Smooth muscle cell (in vitro differentiated cells): Measurements from ENCODE around the gene HRH2. TPM values are rescaled to one million over a fixed set of nuclear protein-coding genes. Genes with fewer than 3 reads are reported as not detected.
"Not testable (repeated sequence)": the region's sequence is repeated elsewhere in the genome, so short reads cannot be mapped to it uniquely, and the experiment has no call there.

ENCODE experiments used
- DNase-seq: peaks from one replicate; lab custom pipeline; 2025; ENCODE audit not compliant: unreplicated experiment; lab: John Stamatoyannopoulos, UW
- H2AFZ ChIP-seq: fragments of 200-600 bp; sonication (generic); 2 replicates; pipeline ENCODE4 v1.6.0; 2016; ENCODE audit warnings: antibody characterized with exemption, low read depth, mild to moderate bottlenecking
- H3F3A ChIP-seq: fragments of 200-600 bp; sonication (generic); 2 replicates; pipeline ENCODE4 v1.6.0; 2017; ENCODE audit warnings: antibody characterized with exemption, low read depth
- H3K27ac ChIP-seq: fragments of 200-600 bp; sonication (generic); 2 replicates; pipeline ENCODE4 v1.5.1; 2016; ENCODE audit warnings: low read depth, mild to moderate bottlenecking
- H3K27me3 ChIP-seq: fragments of 200-600 bp; sonication (generic); 2 replicates; pipeline ENCODE4 v1.6.1; 2016; ENCODE audit warnings: low read depth, mild to moderate bottlenecking
- H3K36me3 ChIP-seq: fragments of 200-600 bp; sonication (generic); 2 replicates; pipeline ENCODE4 v1.5.1; 2016; ENCODE audit warnings: low read depth
- H3K4me1 ChIP-seq: fragments of 200-600 bp; sonication (generic); 2 replicates; pipeline ENCODE4 v1.5.1; 2016; ENCODE audit warnings: low read depth
- H3K4me2 ChIP-seq: fragments of 200-600 bp; sonication (generic); 2 replicates; pipeline ENCODE4 v1.6.0; 2016; ENCODE audit warnings: mild to moderate bottlenecking
- H3K4me3 ChIP-seq: fragments of 200-600 bp; sonication (generic); 2 replicates; pipeline ENCODE4 v1.5.1; 2016; ENCODE audit warnings: mild to moderate bottlenecking
- H3K79me2 ChIP-seq: fragments of 200-600 bp; sonication (generic); 2 replicates; pipeline ENCODE4 v1.6.0; 2016; ENCODE audit warnings: low read depth, mild to moderate bottlenecking
- H3K9ac ChIP-seq: fragments of 200-600 bp; sonication (generic); 2 replicates; pipeline ENCODE4 v1.6.0; 2016; ENCODE audit warnings: low read depth
- H3K9me3 ChIP-seq: fragments of 200-600 bp; sonication (generic); replicated peaks from 2 replicates; pipeline ENCODE4 v1.5.1; 2016; ENCODE audit warnings: low read depth
- H4K20me1 ChIP-seq: fragments of 200-600 bp; sonication (generic); 2 replicates; pipeline ENCODE4 v1.6.0; 2016; ENCODE audit warnings: low read depth
- WGBS: methylation state at CpG from one replicate; pipeline ENCODE4 v1.1.7; 2016; ENCODE audit warnings: low lambda C conversion rate; 5-methylcytosine and 5-hydroxymethylcytosine counted together
- polyA plus RNA-seq: library from polyadenylated mRNA; unstranded; fragments of >200 nt; fragmentation: Nextera tagmentation; extraction: Ambion mirVana; gene quantifications from 2 replicates; pipeline ENCODE4 v1.2.1, GENCODE V29; 2016
- total RNA-seq: library from RNA; depleted of rRNA; stranded (reverse); fragments of >200 nt; gene quantifications from 2 replicates; pipeline ENCODE4 v1.2.3, GENCODE V29; 2014
- TF ChIP-seq, protein P1 (sequence below): fragments of 200-600 bp; sonication (generic); IDR thresholded peaks from 2 replicates; pipeline ENCODE4 v1.5.1; 2017; ENCODE audit warnings: borderline replicate concordance, mild to moderate bottlenecking, antibody characterized with exemption; ENCODE audit not compliant: insufficient read depth, poor library complexity, severe bottlenecking

Gene HRH2
- total and polyA plus RNA-seq, 2 experiments from 2014 or later, result 0.57 to 0.63 TPM

DNA sequence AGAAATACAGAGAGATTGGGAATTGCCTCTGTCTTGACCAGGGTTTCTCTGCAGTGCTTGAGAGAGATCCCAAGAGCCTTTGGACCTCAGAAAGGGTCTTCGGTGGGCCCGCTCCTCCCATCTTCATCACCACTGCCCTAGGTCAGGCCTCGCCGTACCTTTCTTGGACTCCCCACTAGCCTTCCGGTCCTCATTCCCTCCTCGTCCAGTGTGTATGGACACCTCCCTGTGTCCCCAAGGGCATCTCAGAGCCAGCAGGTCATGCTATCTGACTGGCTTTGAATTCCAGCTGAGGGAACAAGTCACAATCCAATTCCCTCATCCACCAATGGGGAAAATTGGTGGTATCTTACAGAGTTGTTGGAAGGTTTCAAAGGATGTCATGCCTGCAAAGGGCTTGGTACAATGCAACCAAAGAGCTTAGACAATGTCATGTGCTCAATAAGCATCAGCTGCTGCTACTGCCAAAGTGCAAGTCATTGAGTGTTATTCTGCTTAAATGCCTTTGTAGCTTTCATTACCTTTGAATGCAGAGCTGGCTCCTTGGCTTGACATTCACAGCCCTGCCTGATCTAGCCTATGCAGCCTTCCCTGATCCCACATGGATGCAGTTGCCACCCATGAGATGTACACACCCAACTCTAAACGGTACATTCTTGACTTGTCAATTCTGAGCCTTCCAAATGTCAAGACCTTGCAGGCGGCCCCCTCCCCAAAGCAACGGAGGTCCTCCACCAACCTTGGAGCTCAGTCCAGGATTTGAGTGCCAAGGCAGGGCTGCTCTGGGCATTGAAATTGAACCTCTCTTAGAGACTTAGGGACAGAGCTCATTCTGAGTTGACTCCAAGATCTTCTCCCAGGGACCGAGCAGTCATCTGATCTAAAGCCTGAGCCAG is 58.0 kb downstream of the HRH2 start:
- Histone ChIP-seq H3K4me3 (no peak overlapping the region), H4K20me1 (no peaks in the 10 kb centered on the region), H3K79me2 (no peaks in the 10 kb centered on the region), H3K9me3 (no peaks in the 10 kb centered on the region), H3K36me3 (no peaks in the 10 kb centered on the region), H3K4me2 (no peak overlapping the region), H3K27ac (no peak overlapping the region), H2AFZ (no peak overlapping the region), H3K27me3 (no peaks in the 10 kb centered on the region), H3K4me1 (no peaks in the 10 kb centered on the region), H3K9ac (no peak overlapping the region), H3F3A (no peaks in the 10 kb centered on the region)
- 97% methylated on average over 10 of the region's 10 CpGs for WGBS
- no peak for DNase-seq
- TF ChIP-seq, protein P1, sequence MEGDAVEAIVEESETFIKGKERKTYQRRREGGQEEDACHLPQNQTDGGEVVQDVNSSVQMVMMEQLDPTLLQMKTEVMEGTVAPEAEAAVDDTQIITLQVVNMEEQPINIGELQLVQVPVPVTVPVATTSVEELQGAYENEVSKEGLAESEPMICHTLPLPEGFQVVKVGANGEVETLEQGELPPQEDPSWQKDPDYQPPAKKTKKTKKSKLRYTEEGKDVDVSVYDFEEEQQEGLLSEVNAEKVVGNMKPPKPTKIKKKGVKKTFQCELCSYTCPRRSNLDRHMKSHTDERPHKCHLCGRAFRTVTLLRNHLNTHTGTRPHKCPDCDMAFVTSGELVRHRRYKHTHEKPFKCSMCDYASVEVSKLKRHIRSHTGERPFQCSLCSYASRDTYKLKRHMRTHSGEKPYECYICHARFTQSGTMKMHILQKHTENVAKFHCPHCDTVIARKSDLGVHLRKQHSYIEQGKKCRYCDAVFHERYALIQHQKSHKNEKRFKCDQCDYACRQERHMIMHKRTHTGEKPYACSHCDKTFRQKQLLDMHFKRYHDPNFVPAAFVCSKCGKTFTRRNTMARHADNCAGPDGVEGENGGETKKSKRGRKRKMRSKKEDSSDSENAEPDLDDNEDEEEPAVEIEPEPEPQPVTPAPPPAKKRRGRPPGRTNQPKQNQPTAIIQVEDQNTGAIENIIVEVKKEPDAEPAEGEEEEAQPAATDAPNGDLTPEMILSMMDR, result no peak

DNA sequence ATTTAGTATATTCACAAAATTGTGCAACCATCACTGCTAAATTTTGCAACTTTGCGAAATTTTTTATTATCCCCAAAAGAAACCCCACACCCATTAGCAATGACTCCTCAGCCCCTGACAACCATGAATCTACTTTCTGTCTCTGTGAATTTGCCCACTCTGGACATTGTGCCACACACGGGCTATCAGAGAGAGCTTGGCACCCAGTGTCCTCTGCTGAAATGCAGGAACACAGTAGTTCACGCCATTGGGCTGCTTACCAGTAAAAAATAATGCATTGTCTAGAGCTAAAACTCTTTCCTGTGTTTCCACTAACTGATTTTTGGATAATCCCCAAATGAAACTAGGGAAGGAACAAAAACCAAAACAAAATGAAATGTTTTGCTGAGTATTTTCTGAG is 60.0 kb downstream of the HRH2 start:
- Histone ChIP-seq H3F3A (no peaks in the 10 kb centered on the region), H3K27me3 (no peaks in the 10 kb centered on the region), H3K4me1 (no peaks in the 10 kb centered on the region), H2AFZ (no peak overlapping the region), H4K20me1 (no peaks in the 10 kb centered on the region), H3K36me3 (no peaks in the 10 kb centered on the region), H3K79me2 (no peaks in the 10 kb centered on the region), H3K9ac (no peak overlapping the region), H3K4me2 (no peak overlapping the region), H3K4me3 (no peak overlapping the region), H3K9me3 (no peaks in the 10 kb centered on the region), H3K27ac (no peak overlapping the region)
- DNase-seq, result no peak
- 98% methylated on average over 3 of the region's 3 CpGs for WGBS
- TF ChIP-seq, protein P1, result no peak

DNA sequence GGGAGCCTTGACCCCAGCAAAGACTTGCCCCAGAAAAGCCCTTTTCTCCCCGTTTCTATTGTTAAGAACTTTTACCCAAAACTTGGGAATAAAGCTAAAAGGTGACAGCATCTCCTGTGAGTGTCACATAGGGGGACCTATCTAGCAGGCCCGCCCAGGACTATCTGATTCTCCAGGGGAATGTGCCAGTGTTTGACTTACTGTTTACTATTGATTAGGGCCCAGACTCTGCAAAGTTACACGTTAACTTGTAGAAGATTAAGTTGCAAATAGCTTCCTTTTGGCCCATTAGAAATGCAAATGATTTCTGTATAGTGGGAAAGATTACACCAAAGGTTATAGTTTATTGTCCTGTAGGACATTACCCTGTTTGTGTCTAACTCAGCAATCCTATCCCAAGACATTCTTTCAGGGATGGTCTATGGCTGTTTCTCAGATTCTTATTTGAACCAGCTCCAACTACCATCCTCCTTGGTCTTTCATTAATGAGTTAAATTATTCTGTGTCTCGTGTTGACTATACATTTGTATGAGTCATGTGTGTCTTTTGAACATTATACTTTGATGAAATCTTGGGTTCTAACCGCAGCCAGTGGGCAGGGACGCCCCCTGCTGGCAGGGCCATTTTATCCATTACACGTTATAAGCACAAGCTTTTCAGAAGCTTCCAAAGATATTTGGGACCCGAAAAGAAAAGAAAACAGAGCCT is 60.7 kb downstream of the HRH2 start:
- H3K36me3 ChIP-seq, result no peaks in the 10 kb centered on the region
- H3K27ac ChIP-seq, result no peak overlapping the region
- no peak overlapping the region for H3K4me2 ChIP-seq
- no peaks in the 10 kb centered on the region for H3K79me2 ChIP-seq
- no peaks in the 10 kb centered on the region for H3K27me3 ChIP-seq
- H3F3A ChIP-seq, result no peaks in the 10 kb centered on the region
- no peaks in the 10 kb centered on the region for H4K20me1 ChIP-seq
- no peak overlapping the region for H3K9ac ChIP-seq
- DNase-seq, result no peak
- WGBS, result 44% methylated on average over 8 of the region's 8 CpGs
- no peak overlapping the region for H2AFZ ChIP-seq
- H3K9me3 ChIP-seq, result no peaks in the 10 kb centered on the region
- TF ChIP-seq, protein P1, result peak; percentile 80
- H3K4me1 ChIP-seq, result no peaks in the 10 kb centered on the region
- H3K4me3 ChIP-seq, result no peak overlapping the region

DNA sequence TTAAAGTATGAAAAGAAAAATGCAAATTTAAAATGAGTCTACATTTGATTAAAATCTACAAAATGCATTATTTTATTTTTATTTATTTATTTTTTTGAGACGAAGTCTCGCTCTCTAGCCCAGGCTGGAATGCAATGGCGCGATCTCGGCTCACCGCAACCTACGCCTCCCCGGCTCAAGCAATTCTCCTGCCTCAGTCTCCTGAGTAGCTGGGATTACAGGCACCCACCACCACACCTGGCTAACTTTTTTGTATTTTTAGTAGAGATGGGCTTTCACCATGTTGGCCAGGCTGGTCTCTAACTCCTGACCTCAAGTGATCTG is 61.2 kb downstream of the HRH2 start:
- not testable (repeated sequence) for H3K4me1 ChIP-seq, H3F3A ChIP-seq, H3K4me3 ChIP-seq, H3K36me3 ChIP-seq, H2AFZ ChIP-seq, H3K27me3 ChIP-seq, H3K79me2 ChIP-seq, H3K27ac ChIP-seq, DNase-seq, H3K4me2 ChIP-seq, H3K9me3 ChIP-seq, H3K9ac ChIP-seq, H4K20me1 ChIP-seq
- 96% methylated on average over 8 of the region's 8 CpGs for WGBS
